ENCODE data around the gene ATP5F1D. TPM values are rescaled to one million over a fixed set of nuclear protein-coding genes. Genes with fewer than 3 reads are reported as not detected.

The ATP5F1D gene
- total and polyA plus RNA-seq, 12 donors: 15.6 to 1,534 (median 229) TPM

DNA sequence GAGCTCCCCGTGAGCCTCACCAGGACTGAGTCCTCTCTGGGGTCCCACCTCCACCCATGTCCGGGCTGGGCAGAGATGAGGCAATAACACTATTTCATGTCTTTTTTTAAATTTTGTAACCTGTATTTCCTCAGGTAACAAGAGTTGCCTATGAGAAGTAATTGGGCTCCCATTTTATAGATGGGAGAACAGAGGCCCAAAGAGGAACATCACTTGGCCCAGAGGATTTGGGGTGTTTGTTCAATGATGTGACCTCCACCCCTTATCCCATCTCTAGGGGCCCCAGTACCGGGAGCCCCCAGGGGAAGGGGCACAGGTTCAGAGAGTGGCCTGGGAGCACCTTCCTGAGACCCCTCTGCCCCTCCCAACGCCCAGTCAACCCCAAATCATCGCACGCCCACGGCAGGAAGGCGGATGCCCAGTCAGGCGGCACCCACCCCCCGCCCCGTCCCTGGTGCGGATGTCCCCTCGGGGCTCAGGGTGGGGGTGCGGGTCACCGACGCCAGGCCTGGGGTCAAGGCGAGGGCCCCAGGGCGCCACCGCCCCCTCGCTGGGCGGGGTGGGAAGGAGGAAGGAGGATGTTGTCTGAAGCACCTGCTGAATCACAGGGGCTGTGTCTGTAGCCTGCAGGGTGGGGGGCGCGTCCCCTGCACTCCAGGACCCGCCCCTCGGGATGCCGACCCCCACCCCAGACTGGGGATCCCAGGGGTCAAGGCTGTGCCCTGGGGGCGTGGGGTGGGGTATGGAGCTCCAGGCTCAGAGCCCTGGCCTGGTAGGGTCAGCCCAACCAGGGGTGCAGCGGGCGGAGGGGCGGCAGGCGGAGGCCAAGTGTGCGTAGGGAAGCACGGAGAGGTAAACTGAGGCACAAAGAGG is 18.6 kb downstream of the ATP5F1D start:
- Histone ChIP-seq H3K4me1 (replicated peaks in 1 of 2) (peaks cover 46 to 61% of the 10 kb centered on the region in 2 donors), H3K27ac (peak overlapping the region; percentile 84 to 93 (median 90)), H3K27me3 (no peaks in the 10 kb centered on the region), H3K9me3 (replicated peaks in 1 of 3) (no peaks in the 10 kb centered on the region), H3K36me3 (replicated peaks in 1 of 2) (peaks cover 0 to 33% of the 10 kb centered on the region in 2 donors), H3K4me3 (peak overlapping the region in 1 of 4 donors; percentile 58)
- TF ChIP-seq, protein P1, sequence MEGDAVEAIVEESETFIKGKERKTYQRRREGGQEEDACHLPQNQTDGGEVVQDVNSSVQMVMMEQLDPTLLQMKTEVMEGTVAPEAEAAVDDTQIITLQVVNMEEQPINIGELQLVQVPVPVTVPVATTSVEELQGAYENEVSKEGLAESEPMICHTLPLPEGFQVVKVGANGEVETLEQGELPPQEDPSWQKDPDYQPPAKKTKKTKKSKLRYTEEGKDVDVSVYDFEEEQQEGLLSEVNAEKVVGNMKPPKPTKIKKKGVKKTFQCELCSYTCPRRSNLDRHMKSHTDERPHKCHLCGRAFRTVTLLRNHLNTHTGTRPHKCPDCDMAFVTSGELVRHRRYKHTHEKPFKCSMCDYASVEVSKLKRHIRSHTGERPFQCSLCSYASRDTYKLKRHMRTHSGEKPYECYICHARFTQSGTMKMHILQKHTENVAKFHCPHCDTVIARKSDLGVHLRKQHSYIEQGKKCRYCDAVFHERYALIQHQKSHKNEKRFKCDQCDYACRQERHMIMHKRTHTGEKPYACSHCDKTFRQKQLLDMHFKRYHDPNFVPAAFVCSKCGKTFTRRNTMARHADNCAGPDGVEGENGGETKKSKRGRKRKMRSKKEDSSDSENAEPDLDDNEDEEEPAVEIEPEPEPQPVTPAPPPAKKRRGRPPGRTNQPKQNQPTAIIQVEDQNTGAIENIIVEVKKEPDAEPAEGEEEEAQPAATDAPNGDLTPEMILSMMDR (IDR thresholded peaks at IDR 0.05): no peak
- TF ChIP-seq POLR2A (IDR thresholded peaks at IDR 0.05): no peak
- intact Hi-C loops (cut with DNase I): no loop called here
- peak in 1 of 7 donors; percentile 71 for DNase-seq
- WGBS, 4 donors: 12 to 22% (median 18%) methylated on average over 4 to 33 of the region's 33 CpGs

DNA sequence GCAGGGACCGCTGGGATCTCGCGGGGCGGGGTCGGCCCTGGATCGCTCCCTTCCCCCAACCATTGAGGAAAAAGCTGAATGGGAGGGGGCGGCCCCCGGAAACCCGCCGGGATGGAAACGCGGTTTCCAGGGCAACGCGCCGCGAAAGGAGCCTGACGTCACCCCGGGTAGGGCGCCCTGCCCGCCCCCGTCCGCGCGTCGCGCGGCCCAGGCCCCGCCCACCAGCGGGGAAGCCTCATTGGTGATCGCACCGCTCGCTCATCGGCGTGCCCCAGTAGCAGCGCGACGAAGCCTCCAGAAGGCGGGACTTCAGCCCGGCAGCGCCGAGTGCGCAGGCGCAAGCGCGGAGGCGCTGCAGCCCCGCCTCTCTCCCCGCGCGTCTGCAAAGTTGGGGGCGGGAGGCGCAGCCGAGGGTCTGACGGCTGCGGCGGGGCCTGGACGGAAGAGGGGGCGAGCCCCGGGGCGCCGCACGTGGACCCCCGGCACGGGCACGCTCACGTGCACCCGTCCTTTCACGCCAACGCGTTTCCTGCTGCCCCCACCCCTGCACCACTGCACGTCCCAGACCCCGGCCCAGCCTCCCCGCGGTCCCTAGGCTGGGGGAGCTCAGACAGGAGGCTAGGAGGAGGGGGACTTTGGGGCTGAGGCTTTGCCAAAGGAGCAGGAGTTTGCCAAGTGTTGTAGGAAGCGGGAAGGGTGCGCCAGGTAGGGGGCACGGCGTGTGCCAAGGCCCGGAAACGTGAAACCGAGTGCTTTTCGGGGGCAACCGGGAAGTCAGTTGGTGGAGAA is 19.4 kb downstream of the ATP5F1D start:
- intact Hi-C loops (cut with DNase I): no loop called here
- TF ChIP-seq, protein P1 (IDR thresholded peaks at IDR 0.05): no peak
- TF ChIP-seq POLR2A (IDR thresholded peaks at IDR 0.05): peak; percentile 30 to 47
- H3K27me3 ChIP-seq: no peaks in the 10 kb centered on the region
- peak overlapping the region; percentile 80 to 93 (median 88) for H3K27ac ChIP-seq
- peaks cover 0 to 24% of the 10 kb centered on the region in 2 donors for H3K36me3 ChIP-seq (replicated peaks in 1 of 2)
- DNase-seq: peak; percentile 96 to 99 (median 97)
- no peaks in the 10 kb centered on the region for H3K9me3 ChIP-seq (replicated peaks in 1 of 3)
- peaks cover 55 to 61% of the 10 kb centered on the region in 2 donors for H3K4me1 ChIP-seq (replicated peaks in 1 of 2)
- WGBS, 4 donors: 0 to 3% (median 1%) methylated on average over 9 to 82 of the region's 83 CpGs
- peak overlapping the region in 3 of 4 donors; percentile 40 to 58 (median 54) for H3K4me3 ChIP-seq

DNA sequence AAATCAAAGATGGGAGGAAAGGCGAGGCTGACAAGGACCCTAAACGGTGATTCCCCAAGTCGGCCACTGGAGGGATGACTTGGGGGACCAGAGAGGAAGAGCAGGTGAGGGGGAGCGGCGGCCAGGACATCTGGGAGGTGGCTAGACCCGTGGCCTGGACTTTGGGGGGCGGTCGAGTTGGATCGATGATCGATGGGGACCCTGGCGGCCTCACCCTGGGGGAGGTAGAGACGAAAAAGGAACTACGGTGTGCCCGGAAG is 19.9 kb downstream of the ATP5F1D start:
- peaks cover 0 to 19% of the 10 kb centered on the region in 2 donors for H3K36me3 ChIP-seq (replicated peaks in 1 of 2)
- peak overlapping the region; percentile 77 to 93 (median 88) for H3K27ac ChIP-seq
- WGBS, 4 donors: 21 to 30% (median 25%) methylated on average over 14 of the region's 14 CpGs
- H3K9me3 ChIP-seq (replicated peaks in 1 of 3): no peaks in the 10 kb centered on the region
- H3K4me1 ChIP-seq (replicated peaks in 1 of 2): peaks cover 60 to 65% of the 10 kb centered on the region in 2 donors
- no peaks in the 10 kb centered on the region for H3K27me3 ChIP-seq
- DNase-seq: peak in 1 of 7 donors; percentile 48
- peak overlapping the region in 2 of 4 donors; percentile 54 to 58 for H3K4me3 ChIP-seq
- no peak for TF ChIP-seq POLR2A (IDR thresholded peaks at IDR 0.05)
- TF ChIP-seq, protein P1 (IDR thresholded peaks at IDR 0.05): peak in 5 of 6 experiments; percentile 14 to 48 (median 24)
- intact Hi-C loops (cut with DNase I): no loop called here

Data from adrenal gland (tissue), 12 donors.